GM19467 (cell line): ENCODE data around the gene TXNRD2.
"Not testable (repeated sequence)": the region's sequence is repeated elsewhere in the genome, so short reads cannot be mapped to it uniquely, and the experiment has no call there.

Experiments used
- ATAC-seq: cut with Tn5 transposase; IDR thresholded peaks from one replicate; pipeline ENCODE4 v1.9.1; 2021; ENCODE audit warnings: mild to moderate bottlenecking, moderate library complexity; ENCODE audit not compliant: unreplicated experiment

Gene TXNRD2

DNA sequence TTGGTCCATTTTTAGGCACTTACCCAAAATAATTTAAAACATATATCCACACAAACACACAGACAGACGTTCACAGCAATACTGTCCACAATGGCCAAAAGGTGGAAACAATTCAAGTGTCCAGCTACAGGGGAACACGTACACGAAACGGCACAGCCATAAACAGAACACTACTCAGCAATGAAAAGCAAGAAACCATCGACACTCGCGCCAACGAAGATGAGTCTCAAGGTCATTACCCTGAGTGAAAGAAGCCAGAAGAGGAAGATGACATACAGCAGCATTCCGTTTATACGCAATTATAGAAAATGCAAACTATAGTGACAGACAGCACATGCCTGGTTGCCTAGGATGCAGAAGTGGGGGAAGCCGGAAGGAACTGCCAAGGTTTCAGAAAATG is 13.4 kb downstream of the TXNRD2 start:
- no peak for ATAC-seq

DNA sequence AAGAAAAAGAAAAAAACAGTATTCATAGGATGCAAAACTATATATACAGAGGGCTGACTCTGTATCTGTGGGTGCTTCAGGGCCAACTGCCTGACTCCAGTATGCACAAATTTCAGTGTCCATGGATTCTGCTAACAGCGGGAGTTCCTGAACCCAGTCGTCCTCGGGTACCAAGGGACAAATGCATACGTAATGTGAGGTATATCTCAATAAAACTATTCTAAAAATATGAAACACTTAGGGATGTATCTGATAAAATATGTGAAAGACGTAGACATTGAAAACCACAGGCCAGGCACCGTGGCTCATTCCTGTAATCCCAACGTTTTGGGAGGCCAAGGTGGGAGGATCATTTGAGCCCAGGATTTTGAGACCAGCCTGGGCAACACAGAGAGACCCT is 13.9 kb downstream of the TXNRD2 start:
- ATAC-seq, result no peak

DNA sequence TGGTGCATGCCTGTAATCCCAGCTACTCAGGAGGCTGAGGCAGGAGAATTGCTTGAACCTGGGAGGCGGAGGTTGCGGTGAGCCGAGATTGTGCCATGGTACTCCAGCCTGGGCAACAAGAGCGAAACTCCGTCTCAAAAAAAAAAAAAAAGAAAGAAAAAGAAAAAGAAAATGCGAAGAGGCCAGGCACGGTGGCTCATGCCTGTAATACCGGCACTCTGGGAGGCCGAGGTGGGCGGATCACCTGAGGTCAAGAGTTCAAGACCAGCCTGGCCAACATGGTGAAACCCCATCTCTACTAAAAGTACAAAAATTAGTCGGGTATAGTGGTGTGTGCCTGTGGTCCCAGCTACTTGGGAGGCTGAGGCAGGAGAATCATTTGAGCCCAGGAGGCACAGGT is 15.6 kb downstream of the TXNRD2 start:
- ATAC-seq, result not testable (repeated sequence)

DNA sequence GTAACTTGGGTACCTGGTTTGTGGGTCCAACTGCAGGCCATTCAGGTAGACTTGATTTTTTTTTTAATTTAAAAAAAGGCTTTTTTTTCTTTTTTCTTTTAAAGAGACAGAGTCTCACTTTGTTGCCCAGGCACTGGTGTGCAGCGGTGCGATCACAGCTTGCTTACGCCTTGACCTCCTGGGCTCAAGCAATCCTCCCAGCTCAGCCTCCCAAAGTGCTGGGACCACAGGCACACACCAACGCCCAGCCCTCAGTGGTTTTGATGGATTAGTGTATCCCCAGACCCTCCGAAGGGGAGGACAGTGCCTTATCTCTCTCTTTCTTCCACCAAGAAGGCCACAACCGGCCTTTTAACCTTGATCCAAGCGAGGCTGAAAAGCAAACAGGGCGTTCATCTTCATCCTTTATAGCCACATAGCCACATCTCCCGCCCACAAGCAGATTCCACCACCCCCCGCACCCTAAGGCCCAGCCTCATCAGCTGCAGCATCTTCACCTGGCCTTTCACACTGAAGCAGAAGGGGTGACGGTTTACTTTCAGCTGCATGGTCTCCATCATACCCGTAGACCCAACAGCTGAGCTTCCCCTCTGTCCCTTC is 17.6 kb downstream of the TXNRD2 start:
- no peak for ATAC-seq

DNA sequence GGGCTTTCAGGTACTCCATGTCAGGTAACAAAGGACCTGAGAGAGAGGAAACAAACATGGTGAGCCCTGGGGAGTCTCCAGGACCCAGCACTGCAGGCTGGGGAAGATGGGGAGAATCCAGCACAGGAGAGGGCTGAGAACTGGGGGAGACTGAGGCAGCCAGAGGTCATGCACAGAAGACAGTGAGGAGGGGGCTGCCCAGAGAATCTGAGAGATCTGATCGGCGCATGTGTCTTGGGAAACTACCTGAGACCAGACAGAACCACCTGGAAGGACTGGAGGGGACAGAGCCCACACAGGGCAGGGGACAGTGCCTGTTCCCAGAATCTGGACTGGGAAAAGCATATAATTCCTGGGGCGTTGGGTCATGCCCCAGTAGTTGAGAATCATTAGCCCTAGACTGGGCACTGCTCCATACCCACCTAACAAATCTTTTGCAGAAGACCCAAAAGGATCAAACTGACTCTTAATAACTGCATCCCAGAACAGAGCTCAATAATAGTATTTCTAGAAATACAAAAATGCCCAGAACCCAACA is 20.0 kb downstream of the TXNRD2 start:
- ATAC-seq, result no peak

DNA sequence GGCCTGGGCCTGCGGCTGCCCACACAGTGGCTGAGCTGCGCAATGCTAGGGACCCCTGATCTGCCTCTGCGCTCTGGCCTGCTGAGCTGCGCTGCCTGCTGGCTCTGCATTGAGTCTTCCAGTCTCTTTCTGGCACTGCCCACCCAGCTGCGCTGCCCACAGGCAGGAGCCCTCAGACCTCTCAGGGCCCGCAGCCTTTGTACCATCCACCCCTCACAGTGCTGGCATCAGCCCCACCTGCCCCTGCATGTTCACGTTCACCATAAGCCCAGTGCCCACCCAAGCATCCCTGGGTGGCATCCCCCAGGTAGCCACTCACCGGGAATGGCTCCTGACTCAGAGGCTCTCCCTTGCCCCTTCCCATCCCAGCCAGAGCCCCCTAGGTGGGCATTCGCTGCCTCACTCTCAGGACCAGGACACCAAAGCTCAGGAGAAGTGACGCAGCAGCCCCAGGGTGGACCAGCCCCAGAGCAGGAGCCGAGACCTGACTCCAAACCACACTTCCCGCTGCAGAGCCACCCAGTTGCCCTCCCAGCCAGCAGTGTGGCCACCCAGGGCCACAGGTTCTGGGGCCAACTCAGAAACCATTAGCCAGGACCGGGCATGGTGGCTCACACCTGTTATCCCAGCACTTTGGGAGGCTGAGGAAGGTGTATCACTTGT is 21.8 kb downstream of the TXNRD2 start:
- no peak for ATAC-seq

DNA sequence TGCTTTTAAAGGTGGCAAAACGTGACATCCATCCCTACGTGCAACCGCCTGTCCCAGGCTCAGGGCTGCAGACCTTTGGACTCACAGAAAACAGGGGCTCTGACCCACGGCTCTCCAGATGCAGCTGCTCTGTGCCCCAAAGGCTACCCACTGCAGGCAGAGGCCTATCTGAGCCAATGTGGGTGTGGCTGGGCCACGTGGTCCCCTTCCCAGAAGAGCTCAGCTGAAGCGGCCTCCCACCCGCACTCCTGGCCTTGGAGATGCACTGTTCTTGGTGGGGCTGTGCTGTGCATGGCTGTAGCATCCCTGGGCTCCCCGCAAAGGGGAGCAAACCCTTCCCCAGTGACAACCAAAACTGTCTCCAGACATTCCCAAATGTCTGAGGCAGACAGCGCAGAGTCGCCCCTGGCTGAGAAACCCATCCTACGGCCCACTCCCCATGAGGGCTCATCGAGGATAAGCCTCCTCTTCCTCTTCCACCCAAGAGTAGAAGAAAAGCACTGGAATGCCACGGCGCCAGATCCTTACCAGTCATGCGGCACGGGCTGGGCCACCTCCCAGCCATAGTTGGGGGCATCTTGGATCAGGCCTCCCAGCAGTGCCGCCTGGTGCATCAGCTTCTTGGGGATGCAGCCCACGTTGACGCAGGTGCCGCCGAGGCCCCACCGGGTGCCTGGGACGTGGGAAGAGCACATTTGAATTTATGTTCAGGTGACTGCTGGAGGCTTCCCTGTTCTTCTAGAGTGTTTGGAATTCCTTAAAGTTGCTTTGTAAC is 23.1 kb downstream of the TXNRD2 start:
- ATAC-seq, result no peak

DNA sequence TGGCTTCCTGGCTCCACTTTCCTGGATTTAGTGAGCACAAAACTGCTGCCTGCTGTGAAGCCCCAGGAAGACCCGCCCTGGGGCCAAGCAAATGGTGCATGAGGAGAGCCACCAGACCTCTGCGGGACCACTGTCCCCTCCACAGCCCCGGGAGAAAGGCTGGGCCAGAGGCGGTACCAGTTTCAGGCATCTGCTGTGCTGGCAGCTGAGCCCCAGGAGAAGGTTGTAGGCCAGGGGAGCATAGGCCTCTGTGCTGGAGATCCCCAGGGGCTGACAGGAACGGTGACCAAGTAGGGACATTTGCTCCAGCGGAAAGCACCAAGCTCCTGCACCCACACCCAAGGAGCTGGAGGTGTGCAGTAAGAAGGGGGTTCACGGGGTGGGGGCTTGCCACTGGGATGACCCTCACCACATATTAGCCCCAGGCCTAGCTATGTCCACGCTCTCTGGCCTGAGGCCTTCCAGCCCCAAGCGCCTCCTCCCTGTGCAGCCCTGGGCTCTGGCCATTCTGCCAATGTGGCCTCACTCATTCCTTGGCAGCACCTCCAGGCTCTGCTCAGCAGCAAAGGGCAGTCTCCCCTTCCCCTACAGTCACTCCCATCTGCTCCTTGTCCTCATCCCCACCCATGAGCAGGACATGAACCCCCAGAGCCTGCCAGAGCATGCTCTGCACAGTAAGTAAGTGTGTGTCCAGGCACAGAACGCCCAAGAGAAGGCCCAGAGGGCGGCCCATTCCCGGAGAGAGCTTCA is 24.1 kb downstream of the TXNRD2 start:
- no peak for ATAC-seq

DNA sequence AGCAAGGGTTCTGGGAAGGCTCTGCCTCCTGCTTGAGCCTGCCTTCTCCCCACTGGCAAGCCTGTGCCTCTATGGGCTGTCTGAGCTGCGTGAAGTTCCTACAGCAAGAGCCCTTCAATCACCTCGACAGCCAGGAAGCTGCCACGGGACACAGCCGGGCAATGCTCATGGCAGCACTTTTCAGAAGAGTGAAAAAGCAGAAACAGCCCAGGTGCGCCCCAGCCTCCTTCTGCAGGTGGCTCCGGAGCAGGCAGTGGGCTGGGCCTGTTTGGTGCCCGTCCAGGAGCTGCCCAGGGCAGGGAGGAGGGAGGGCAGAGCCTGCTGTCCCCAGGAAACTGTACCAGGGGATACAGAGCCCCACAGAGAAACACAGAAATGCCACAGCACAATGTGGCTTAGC is 24.7 kb downstream of the TXNRD2 start:
- no peak for ATAC-seq

DNA sequence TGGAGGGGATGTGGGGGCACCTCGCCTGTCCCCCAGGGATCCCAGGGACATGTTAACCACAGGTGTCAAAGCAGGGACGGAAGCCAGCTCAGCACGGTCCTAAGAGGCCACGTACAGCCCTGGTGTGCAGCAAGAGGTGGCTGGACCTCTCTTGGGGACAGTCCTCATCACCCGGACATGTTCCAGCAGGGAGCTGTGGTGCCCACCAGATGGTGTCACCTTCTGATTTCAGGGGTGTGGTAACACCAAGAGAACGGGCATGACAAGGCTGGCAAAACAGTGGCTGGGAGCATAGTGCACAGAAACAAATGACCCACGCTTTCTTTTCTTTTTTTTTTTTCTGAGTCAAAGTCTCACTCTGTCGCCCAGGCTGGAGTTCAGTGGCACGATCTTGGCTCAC is 25.6 kb downstream of the TXNRD2 start:
- ATAC-seq, result no peak

DNA sequence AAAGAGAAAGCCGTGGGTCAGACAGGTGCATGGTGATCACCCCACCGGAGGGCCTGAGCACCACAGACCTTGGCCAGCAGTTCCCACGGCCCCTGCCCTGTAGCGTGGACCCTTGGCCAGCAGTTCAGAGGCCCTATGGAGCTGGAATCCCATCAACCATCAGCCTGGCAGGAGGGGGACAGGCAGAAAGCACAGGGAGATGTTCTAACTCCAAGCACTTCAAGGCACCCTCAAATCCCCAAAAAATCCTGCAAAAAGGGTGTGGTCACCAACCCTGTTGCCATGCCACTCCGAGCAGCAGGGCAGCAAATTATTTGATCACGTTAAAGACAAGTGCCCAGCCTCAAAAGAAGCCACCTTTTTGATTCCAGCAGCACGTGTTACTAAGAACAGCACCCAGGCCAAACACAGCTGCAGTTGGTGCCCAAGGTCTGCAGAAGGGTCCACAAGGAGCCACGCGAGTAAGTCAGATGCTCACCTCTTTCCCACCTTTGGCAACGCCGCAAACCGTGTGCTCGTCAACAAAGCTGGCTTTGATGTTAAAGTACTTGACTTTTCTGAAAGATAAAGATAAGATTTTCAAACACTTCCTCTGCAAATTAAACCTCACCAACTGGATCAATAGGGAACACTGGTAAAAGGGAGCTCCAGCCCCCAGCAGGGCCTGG is 26.2 kb downstream of the TXNRD2 start:
- no peak for ATAC-seq

DNA sequence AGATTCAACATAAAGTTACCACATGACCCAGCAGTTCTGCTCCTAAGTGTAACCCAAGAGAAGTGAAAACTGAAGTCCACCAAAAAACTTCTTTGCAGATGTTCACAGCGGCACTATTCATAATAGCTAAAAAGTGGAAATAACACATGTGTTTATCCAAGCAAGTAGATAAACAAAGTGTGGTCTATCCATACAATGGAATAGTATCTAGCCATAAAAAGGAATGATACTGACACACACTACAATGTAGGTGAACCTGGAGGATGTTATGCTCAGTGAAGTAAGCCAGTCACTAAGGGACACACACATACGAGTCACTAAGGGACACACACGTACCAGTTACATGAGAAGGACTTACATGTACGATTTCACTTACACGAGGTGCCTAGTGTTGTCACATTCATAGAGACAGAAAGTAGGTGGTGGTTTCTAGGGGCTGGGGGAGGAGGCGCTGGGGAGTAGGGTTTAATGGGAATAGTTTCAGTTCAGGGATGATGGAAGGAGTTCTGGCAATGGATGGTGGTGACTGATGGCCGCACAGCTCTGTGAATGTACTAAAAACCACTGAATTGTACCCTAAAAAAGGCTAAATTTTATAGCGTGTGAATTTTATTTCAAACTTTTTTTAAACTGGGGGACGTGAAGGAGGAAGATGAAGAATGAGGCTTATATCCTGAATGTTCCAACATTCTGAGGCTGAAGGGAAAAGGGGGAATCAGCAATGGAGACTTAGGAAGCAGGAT is 27.2 kb downstream of the TXNRD2 start:
- ATAC-seq, result no peak

DNA sequence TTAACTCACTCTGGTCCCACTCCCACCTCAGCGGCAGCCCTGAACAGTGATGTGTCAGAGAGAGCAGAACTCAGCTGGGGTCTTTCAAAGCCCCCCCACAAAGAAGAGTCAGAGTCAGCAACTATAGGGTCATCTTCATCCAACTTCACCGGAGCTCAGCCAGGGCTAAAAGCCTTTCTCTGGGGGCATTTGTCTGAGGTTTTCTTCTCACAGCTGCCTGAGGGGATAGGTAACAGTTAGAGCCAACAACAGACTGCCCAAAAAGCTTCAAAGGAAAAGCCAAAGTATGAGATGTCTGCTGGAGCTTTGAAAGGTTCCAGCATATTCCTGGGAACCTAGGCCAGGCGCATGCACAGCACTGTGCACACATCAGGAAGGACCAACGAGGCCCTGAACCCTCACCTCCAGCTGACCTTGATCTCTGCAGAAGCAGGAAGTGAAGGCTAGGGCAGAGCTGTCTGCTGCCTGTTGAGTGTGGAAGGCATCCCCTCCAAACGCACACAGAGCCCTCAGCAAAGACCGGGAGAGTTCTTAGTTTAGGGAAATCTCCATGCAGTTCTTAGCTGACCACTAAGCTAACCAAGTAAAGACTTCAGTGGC is 28.2 kb downstream of the TXNRD2 start:
- ATAC-seq, result no peak

DNA sequence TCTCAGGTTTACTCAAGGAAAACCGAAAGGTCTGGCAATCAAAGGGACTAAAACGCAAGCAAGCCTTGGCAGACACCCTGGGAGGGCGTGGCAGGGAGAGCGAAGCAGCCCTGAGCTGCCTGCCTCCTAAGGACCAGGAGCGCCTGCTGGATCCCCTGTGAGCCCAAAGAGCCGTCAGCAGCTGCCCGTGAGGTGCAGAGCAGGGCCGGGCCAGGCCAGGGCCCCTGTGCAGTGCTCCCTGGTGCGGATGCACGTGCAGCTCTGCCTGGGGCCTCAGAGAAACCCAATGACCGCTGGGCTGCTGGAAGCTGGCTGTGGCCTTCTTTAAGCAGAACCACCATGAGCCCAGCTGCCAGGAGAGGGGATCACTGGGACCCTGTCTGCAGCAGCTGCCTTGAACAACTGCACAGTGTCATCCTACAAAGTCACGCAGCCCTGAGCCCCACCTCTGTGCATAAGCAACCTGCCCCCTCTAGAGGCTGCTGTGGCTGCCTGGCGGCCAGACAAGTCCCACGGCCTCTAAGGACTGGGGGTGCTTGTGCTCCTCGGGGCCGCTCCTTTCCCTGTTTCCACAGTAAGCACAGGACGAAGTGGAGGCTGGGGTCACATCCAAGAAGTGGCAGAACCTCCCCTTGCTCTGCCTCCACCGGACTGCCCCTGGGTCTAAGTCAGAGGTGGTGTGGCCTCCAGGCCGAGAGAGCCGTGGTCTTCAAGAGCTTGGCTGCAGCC is 29.2 kb downstream of the TXNRD2 start:
- no peak for ATAC-seq

DNA sequence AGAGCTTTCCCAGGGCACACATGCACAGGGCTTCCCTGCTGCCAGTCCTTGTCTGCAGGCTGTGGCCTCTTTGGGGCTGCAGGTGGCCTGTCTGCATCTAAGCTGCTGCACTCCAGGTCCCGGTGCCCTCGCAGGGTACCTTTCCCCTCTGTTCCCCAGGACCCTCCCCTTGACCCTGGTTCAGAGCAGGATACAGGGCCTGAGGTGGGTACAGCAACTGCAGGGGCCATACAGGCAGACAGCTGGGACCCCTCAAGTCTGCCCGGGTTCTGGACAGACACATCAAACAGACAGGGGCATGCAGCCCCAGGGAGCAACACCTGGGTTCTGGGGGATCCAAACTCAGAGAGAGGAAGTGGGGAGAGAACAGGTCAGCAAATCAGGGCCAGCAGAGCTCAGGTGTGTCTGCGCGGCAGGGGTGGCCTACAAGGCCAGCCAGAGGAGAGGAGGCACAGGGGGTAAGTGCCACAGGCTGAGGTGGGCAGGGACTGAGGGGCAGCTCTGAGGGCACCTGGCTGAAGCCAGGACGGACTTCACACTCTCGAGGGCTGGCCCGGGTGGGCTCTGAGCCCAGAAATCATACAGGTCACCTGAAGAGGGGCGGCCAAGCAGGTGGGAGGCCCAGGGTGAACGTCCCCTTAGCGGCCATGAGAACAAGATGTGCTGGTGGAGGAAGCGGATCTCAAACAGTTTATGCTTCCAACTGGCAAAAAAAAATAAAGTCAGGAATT is 29.9 kb downstream of the TXNRD2 start:
- no peak for ATAC-seq

DNA sequence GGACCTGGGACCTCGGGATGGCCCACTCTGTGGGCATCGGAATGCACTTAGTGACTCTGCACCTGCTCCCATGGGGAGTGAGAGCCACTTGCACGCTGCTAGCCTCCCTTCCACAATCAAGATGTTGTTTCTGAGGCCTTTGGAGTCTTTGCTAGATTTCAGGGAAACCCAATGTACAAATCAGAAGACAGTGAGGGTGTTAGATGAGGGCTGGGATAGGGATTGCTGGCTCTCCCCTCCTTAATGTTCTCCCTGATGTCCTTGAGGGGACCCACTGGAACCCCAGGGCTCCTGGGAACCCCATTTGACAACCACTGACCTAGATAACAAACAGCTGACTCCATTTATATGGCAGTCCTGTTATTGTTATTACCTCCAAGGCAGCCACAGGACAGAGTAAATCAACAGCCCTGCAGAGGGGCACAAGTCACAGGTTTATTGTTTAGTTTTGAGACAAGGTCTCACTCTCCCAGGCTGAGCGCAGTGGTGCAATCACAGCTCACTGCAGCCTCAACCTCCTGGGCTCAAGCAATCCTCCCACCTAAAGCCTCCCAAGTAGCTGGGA is 31.4 kb downstream of the TXNRD2 start:
- no peak for ATAC-seq

DNA sequence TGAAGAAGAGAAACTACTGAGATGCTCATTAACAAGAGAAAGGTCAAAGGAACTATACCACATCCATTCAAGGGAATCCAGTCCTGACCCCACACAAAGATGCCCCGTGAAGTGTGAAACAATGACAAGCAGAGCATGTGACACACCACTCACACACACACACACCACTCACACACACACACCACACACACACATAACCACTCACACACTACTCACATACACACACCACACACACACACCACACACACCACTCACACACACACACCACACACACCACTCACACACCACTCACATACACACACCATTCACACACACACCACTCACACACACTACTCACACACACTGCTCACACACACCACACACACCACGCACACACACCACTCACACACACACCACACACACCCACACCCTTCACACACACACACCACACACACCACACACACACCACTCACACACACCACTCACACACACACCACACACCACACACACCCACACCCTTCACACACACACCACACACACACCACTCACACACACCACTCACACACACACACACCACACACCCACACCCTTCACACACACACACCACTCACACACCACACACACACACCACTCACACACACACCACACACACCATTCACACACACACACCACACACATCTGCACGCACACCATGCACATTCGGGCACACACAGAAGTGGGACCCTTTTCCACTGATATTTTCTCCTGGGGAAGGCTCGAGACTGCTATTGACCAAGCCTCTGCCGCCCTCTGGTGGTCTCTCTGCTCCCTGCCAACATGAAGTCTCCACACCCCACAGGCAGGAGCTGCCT is 32.1 kb downstream of the TXNRD2 start:
- ATAC-seq, result no peak
